HepG2 (cell line): ENCODE data around the gene MCC. TPM values are rescaled to one million over a fixed set of nuclear protein-coding genes. Genes with fewer than 3 reads are reported as not detected.

ENCODE experiments used
- CTCF ChIP-seq: sonication (generic); formaldehyde crosslinking; IDR thresholded peaks from 2 replicates; pipeline ENCODE4 v1.5.0; 2020; ENCODE audit warnings: mild to moderate bottlenecking, missing genetic modification reagents, moderate library complexity
- FOXO1 ChIP-seq: sonication (generic); formaldehyde crosslinking; IDR thresholded peaks from 2 replicates; pipeline ENCODE4 v1.4.0; 2020; ENCODE audit warnings: missing genetic modification reagents
- JUN ChIP-seq: sonication (generic); formaldehyde crosslinking; IDR thresholded peaks from 2 replicates; pipeline ENCODE4 v1.4.0; 2020; ENCODE audit warnings: mild to moderate bottlenecking, missing genetic modification reagents
- KDM5B ChIP-seq: sonication (generic); formaldehyde crosslinking; IDR thresholded peaks from 2 replicates; pipeline ENCODE4 v1.4.0; 2020; ENCODE audit warnings: missing genetic modification reagents, mild to moderate bottlenecking, borderline replicate concordance
- PHF8 ChIP-seq: sonication (generic); formaldehyde crosslinking; IDR thresholded peaks from 2 replicates; pipeline ENCODE4 v1.5.0; 2020; ENCODE audit warnings: missing genetic modification reagents
- RBFOX2 ChIP-seq: fragments of 200-400 bp; formaldehyde crosslinking; IDR thresholded peaks from 2 replicates; pipeline ENCODE4 v1.6.1; 2017; ENCODE audit warnings: low read depth, mild to moderate bottlenecking, low read length
- RERE ChIP-seq: IDR thresholded peaks from 2 replicates; pipeline ENCODE4 v1.6.1; 2016; ENCODE audit warnings: low read depth, missing genetic modification reagents, missing compliant biosample characterization
- TAF1 ChIP-seq: sonication (generic); formaldehyde crosslinking; IDR thresholded peaks from 2 replicates; pipeline ENCODE4 v1.4.0; 2020; ENCODE audit warnings: missing genetic modification reagents
- TOE1 ChIP-seq: sonication (generic); formaldehyde crosslinking; IDR thresholded peaks from 2 replicates; pipeline ENCODE4 v1.4.0; 2020; ENCODE audit warnings: mild to moderate bottlenecking, missing genetic modification reagents
- ZBED4 ChIP-seq: sonication (generic); formaldehyde crosslinking; IDR thresholded peaks from 2 replicates; pipeline ENCODE4 v1.4.0; 2020; ENCODE audit warnings: missing genetic modification reagents, borderline replicate concordance
- ZBTB37 ChIP-seq: sonication (generic); formaldehyde crosslinking; IDR thresholded peaks from 2 replicates; pipeline ENCODE4 v1.4.0; 2020; ENCODE audit warnings: mild to moderate bottlenecking, missing genetic modification reagents
- ZNF513 ChIP-seq: sonication (generic); formaldehyde crosslinking; conservative IDR thresholded peaks from 2 replicates; pipeline ENCODE4 v1.5.0; 2020; ENCODE audit warnings: missing genetic modification reagents
- ZNF660 ChIP-seq: sonication (generic); formaldehyde crosslinking; IDR thresholded peaks from 2 replicates; pipeline ENCODE4 v1.5.1; 2020; ENCODE audit warnings: mild to moderate bottlenecking, low read depth, missing genetic modification reagents, borderline replicate concordance
- polyA plus RNA-seq, 8 experiments: library from polyadenylated mRNA; depleted of rRNA in 3 of 8; stranded (reverse) in 7 of 8; unstranded in 1 of 8; fragments of >200 nt; fragmentation: Illumina TruSeq in 4 of 8; extraction: Trizol in 4 of 8; gene quantifications; 2 replicates each; pipeline versions ENCODE4 v1.2.1 to v1.2.3, GENCODE V29; 2011 to 2016; ENCODE audit warnings: low read depth in 4 of 8, missing spikeins in 1 of 8, mixed read lengths in 1 of 8; ENCODE audit not compliant: insufficient read depth in 1 of 8
- total RNA-seq, 5 experiments: library from RNA; depleted of rRNA; stranded (reverse); fragments of >200 nt; fragmentation: Illumina TruSeq; extraction: Trizol; gene quantifications; 2 replicates each; pipeline ENCODE4 v1.2.3, GENCODE V29; 2016; ENCODE audit warnings: low read depth in 1 of 5

Gene MCC
- total and polyA plus RNA-seq, 2 of the 13 experiments (the other 11 are each of a cell fraction or from before 2014, with no cell fraction given) = 0.55 to 2.4 TPM

GRCh38 chr5:113202746-113203716 lies 285.2 kb downstream of the MCC start (continued):
- TF ChIP-seq ZBTB37 (CRISPR knock-in tag) = no peak
- TF ChIP-seq TOE1 (CRISPR knock-in tag) = no peak
- no peak for TF ChIP-seq ZNF513 (CRISPR knock-in tag)
- TF ChIP-seq PHF8 = peak; percentile 31; the same call in 1 of the 2 replicates
- 0 out of 2 replicates have a peak, but pooled peaks have one; percentile 25 for TF ChIP-seq TAF1 (CRISPR knock-in tag)
- no peak for TF ChIP-seq ZBED4
- no peak for TF ChIP-seq RERE (CRISPR knock-in tag)
- 0 out of 2 replicates have a peak, but pooled peaks have one; percentile 15 for TF ChIP-seq FOXO1 (CRISPR knock-in tag)
- TF ChIP-seq KDM5B (CRISPR knock-in tag) = peak; percentile 45; the same call in 1 of the 2 replicates
- no peak for TF ChIP-seq CTCF (CRISPR knock-in tag)
- TF ChIP-seq JUN (CRISPR knock-in tag) = no peak
- no peak for TF ChIP-seq ZNF660
- TF ChIP-seq RBFOX2 = no peak
